GM21825 (cell line): ENCODE measurements around the gene SMARCA2.
A peak's percentile ranks its signal among the peaks of the same experiment; 100 is the strongest.

Experiments
- ATAC-seq: cut with Tn5 transposase; IDR thresholded peaks from one replicate; pipeline ENCODE4 v1.9.1; 2021; ENCODE audit warnings: mild to moderate bottlenecking, moderate library complexity; ENCODE audit not compliant: unreplicated experiment

Gene SMARCA2

GRCh38 chr9:2039294-2040180 lies 24.4 kb downstream of the SMARCA2 start:
- no peak for ATAC-seq

DNA sequence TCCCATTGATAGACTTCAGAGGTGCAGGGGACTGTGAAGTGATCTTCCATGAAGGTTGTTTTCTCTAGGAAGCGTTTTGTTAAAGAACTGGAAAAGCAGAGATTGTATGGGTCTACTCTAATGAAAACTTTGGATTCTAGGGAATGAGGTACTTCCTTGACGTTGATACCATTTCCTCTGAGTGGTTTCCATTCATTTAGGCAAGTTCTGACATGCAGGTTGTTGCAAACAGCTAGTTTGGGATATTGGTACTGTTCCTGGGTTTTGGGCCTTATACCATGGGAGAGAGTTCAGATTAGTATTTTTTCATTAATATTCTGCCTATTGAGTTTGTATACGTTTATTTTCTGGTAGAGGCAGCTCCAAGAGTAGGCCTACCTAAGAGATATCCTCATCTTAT lies 25.7 kb downstream of the SMARCA2 start:
- ATAC-seq, result no peak

- ATAC-seq, result no peak
These were observed 26.6 kb downstream of the SMARCA2 start for GRCh38 chr9:2041736-2042135.

DNA sequence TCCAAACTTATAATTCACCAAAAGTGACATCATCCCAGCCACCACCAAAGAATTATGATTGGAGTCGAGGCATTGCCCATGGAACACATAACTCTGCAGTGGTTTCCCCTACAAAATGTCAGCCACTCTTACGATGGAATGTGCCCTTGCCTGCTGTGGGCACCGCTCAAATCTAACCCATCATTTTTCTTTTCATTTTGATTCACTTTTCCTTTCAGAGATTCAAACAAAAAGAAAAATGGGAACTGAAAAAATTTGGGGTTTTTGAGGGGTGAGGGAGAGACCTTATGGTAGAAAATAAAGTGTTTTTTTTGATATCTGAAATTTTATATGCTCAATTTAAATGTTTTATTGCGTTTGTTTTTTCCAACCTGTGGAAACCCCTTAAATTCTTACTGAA lies 28.1 kb downstream of the SMARCA2 start:
- peak; percentile 36 for ATAC-seq

DNA sequence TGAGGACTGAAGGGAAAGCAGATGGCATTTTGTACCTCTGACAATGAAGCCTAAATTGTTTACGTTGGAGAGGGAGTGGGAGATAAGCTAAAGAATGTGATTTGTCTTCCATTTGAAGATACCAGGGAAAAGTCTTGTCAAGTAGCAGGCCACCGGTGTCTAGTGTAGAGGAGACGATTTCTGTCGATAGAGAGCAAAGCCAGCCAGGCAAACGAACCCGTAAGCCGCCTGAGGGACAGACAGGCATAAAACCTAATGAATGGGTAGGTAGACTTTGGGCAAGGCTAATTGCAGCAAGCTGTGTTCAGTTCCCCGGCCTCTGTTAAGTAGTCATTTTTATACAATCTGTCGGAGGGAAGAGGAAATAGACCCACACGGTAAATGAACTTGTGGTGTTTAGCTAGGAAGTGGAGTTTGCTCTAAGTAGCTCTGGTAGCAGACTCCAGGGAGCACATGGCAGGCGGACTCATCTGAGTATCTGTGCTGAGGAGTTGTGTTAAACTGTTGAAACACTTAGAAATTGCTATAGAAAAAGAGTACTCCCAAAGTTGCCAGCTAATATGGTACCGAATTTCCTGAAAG lies 28.8 kb downstream of the SMARCA2 start:
- peak; percentile 57 for ATAC-seq

GRCh38 chr9:2047144-2047671 lies 32.1 kb downstream of the SMARCA2 start:
- no peak for ATAC-seq

GRCh38 chr9:2047916-2048315 lies 32.8 kb downstream of the SMARCA2 start:
- ATAC-seq, result no peak

DNA sequence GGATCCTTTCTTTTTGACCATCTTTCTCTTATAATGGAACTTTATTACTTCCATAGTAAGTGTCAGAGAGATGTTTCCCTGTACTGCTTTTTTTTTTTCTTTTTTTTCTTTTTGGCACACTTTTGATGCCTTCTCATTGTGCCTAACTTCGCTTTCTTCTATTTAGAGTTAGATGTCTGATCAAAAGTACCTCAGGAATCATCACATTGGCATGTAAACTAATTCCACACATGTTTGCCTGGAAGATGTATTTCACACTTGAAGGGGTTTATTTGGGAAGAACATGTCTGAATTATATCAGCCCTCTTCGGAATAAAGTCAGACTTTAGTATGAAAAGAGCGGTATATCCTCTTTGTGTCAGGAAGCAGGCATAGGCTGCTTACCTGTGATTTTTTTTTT lies 35.1 kb downstream of the SMARCA2 start:
- ATAC-seq, result no peak

- peak; percentile 97 for ATAC-seq
These were observed 39.0 kb downstream of the SMARCA2 start for GRCh38 chr9:2053883-2054845.

- no peak for ATAC-seq
These were observed 40.1 kb downstream of the SMARCA2 start for GRCh38 chr9:2055203-2055658.

GRCh38 chr9:2059274-2059929 lies 44.3 kb downstream of the SMARCA2 start:
- no peak for ATAC-seq

- ATAC-seq, result no peak
These were observed 45.3 kb downstream of the SMARCA2 start for GRCh38 chr9:2060424-2060823.

DNA sequence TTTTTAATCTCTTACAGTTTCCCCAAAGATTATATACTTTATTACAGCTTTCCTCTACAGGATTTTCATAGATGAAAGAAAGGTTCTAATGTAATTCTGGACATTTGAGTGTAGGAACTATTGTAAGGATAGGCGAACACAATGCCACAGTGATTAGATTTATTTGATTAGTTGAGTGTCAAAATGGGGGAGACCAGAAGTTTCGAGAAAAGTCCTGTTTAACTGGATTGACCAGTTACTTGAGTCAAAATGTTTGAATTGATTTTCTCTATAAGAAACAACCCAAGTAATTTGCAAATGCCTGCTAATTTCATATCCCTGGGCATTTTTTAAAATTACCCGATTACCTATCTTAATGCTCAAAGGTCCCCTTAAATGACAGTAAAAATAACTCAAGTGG lies 50.6 kb downstream of the SMARCA2 start:
- ATAC-seq, result no peak

DNA sequence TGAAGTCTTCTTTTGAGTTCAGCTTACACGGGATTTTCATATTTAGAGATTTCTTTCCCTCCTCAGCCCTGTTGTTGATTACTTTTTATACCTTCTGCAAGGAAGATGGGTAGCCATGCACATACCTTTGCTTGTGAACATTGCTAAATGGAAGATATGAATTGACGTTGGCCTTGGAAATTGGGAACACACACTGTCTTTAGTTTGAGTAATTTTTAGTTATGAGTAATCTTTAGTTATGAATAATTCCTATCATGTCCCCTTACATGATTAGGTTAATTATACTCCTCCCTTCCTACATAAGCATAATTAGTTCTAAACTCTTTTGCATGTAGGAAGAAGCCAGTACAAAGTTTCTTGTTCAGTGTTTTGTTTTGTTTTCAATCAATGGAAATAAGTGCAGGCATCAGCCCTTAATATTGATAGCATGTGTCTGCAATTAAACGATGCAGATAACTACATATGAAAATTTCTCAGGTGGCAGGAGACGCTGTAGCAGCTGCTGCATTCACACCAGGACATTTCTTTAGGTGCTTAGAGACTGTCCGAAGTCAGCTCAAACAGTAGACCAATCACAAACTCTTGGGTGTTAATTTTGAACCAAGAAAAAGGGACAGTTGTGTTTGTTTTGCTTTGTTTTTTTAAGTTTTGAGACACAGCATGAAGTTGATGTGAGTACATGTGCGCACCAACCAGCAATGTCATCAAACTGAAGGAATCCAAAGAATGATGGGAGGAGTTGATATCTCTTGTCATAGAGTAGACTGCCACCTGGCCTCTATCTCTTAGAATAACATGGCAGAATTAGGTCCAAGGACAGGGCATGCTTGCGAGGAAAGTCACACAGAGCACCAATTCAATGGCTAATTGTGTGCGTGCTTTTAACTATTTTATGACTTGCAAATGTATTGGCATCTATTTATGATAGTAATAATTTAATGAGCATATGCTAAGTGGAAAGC lies 51.4 kb downstream of the SMARCA2 start:
- ATAC-seq, result no peak

DNA sequence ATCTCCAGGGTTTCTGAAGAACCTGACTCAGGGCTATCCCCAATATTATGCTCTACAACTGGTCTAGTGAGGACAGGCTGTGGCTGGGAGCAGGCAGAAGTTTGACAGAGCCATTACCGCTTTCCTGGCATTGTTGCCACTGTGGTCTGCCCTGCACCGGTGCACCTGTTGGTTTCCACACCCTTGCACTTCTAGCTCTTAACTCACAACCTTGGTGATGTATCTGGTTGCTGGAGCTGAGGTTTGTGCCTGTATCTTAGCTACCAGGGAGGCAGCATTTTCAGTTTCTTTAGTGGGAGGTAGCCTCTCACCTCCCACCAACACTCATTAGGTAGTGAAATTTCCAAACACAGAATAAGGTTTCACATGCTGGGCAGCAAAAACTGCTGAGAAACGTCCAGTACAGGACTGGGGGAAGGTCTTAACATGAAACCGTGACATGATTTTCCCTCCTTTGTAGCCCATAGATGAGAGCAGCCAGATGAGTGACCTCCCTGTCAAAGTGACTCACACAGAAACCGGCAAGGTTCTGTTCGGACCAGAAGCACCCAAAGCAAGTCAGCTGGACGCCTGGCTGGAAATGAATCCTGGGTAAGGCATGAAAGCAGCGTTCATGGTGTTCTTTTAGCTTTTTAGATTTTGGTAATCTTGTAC lies 57.7 kb downstream of the SMARCA2 start:
- no peak for ATAC-seq

GRCh38 chr9:2082772-2083171 lies 67.6 kb downstream of the SMARCA2 start:
- no peak for ATAC-seq

DNA sequence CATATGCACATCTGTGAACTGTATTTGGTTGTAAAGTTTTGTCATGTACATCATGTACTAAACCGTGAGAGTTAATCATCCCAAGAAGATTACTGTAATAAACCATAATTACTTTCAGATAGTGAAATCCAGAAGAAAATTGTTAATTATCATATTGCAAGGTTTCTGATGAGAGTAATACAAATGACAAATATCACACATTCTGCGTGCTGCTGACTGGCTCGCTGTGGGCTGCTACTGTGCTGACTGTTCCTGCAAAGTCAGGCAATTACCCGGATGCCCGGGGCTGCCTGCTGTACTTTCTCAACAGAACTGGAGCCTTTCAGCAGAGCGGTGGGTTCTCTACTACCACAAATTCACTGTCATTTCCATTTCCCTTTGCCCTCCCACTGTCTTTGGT lies 68.3 kb downstream of the SMARCA2 start:
- ATAC-seq, result no peak

DNA sequence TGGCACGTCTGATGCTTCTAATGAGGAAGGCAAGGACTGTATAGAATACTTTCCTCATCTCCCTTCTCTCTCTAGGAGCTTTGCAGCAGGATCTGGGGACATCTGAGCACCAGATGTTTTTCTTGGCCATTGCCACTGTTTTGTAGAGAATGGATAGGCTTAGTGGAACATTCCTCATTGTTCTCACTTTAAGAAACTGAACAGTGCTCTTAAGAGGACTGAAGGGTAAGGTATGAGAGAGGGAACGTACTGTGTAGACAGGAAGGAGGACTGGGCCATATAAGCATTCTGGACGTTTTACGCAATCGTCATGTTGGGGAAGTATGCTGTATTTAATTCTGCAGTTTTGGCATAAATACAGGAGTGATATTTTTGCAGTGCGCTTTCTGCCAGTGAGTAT lies 70.6 kb downstream of the SMARCA2 start:
- no peak for ATAC-seq

GRCh38 chr9:2086116-2086515 lies 71.0 kb downstream of the SMARCA2 start:
- no peak for ATAC-seq
